Medulla oblongata (tissue), 1 donor: ENCODE data around the gene MYL3.

Experiments used
- DNase-seq: peaks from one replicate; pipeline ENCODE4 v3.0.0-alpha.2; 2015; ENCODE audit errors: extremely low spot score

Gene MYL3

DNA sequence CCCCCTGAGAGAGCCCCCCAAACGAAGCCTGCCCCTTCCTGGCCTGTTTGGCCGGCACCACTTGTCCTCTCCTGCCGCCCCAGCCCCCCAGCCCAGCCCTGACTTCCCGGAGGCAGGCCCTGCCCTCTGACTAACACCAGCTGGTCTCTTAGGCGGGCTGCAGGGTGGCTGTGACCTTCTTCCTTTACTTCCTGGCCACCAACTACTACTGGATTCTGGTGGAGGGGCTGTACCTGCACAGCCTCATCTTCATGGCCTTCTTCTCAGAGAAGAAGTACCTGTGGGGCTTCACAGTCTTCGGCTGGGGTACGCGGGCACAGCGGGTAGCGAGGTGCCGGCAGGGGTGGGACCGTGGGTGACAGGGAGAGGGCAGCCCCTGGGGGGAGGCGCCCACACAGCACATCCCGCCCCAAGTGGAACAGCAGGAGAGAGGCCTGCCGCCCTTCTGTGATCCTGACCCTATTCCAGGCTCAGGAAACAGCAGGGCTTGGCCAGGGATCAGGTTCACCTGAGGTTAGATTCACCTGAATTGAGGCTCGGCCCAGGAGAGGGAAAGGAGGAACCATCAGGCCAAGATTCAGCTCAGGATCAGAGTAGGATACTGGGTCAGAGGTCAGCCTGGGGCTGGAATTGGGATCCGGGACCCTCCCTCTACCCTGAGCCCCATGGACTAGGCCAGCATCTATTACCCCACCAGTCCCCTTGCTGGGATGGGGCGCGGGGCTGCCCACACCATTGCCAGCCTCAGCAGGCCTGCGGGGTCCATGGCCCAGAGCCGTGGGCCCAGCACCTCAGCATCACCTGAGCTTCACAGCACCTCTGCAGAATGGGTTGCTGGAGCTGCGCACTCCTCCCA is 36.1 kb upstream of the MYL3 start:
- DNase-seq = no peak

DNA sequence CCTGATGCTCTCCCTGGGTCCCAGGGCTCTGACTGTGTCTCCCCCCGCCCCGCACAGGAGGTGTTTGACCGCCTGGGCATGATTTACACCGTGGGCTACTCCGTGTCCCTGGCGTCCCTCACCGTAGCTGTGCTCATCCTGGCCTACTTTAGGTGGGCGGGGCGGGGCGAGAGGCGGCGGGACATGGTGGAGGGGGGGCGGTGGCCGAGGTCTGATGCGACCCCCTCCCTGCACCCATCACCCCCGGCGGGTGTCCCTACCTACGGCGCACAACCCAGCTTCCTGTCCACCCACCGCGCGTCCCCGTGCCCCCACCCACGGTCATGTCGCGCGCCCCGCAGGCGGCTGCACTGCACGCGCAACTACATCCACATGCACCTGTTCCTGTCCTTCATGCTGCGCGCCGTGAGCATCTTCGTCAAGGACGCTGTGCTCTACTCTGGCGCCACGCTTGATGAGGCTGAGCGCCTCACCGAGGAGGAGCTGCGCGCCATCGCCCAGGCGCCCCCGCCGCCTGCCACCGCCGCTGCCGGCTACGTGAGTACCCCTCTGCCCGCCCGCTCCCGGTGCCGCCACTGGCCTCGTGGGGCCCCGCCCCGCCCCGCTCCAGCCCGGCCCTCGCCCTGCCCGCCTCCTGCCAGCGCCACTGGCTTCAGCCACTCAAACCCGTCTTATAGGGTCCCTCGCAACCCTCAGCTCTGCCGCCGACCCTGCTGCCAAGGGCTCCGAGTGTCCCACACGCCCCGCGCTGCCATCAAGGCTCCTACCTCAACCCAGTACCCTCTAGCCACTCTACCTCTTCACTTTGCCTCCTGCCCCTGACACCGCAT is 35.3 kb upstream of the MYL3 start:
- no peak for DNase-seq

DNA sequence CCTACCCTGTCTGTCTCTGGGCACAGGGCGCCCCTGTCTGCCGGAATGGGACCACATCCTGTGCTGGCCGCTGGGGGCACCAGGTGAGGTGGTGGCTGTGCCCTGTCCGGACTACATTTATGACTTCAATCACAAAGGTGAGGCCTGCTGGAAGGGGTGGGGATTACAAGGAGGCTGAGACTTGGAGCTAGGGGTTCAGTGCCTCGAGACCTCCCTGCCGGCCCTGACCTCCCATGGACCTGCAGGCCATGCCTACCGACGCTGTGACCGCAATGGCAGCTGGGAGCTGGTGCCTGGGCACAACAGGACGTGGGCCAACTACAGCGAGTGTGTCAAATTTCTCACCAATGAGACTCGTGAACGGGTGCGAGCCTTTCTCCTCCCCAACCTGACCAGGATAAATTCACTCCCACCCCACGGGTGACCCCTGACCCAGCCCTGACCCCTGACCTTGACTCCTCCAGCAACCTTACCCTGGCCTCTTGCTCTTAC is 34.6 kb upstream of the MYL3 start:
- DNase-seq = no peak

DNA sequence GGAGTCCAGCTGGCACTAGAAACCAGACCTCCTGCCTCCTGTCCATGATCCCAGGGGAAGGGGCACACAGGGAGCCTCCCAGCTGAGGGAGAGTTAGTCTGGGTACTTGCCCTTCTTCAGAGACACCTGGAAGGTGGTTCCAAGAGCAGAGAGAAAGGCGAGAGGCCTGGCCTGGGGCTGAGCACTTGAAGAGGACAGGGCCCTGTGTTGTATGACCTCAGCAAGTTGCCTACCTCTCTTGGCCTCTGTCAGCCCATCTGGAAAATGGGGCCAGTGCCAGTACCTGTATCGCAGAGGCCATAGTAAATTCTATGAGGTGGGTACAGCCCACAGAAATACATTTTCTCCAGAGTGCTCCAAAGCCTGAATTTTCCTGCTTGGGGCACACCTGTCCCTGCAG is 33.8 kb upstream of the MYL3 start:
- no peak for DNase-seq

DNA sequence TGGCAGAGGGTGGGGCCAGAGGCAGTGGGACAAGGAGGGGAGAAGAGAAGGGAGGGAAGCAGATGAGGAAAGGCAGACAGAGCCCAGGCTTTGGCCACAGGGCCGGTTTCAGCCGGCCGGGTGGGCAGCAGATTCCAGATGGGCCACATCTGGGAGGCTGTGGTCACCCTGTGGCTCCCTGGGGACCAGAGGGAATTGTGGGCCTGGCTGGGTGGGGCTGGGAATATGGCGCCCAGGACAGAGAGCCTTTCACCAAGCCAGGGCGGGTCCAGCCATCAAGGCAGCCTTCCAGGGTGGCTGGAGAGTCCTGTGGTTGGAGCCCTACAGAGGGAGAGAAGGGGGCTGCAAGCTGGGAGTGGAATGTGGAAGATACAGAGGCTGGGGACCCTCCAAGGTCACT is 33.1 kb upstream of the MYL3 start:
- DNase-seq = no peak

DNA sequence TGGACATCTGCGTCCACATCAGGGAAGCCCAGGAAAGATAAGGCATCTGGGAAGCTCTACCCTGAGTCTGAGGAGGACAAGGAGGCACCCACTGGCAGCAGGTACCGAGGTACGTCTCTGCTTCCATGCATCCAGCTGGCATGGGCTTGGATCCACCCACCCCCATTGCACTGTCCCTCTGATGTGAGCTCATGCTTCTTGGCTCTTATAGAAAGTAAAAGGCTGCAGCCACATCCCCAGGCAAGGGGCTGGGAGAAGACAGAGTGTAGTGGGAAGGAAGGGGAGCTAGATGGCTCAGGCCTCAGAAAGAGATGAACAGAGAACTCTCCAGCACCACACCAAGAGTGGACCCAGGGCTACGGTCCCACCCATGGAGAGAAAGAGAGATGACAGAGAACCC is 32.5 kb upstream of the MYL3 start:
- no peak for DNase-seq

DNA sequence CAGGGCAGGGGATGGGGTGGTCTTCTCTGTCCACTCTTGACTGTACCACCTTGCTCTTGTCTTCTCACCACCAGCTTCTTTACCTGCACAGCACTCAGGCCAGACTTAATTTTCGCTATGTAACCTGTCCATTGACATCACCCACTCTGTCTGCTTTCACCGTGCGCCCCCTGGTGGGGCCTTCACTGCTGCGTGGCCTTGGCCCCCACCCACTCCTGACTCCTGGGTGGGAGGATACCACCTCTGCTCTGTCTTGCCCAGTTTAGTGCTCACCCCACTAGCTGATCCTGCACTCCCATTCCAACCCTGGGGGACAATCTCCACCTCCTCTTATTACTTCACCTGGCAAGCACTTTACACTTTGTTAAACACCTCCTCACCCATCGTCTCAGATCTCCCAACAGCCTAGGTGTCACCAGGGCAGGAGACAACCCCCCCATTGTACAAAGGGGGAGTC is 32.0 kb upstream of the MYL3 start:
- DNase-seq = peak; percentile 38

DNA sequence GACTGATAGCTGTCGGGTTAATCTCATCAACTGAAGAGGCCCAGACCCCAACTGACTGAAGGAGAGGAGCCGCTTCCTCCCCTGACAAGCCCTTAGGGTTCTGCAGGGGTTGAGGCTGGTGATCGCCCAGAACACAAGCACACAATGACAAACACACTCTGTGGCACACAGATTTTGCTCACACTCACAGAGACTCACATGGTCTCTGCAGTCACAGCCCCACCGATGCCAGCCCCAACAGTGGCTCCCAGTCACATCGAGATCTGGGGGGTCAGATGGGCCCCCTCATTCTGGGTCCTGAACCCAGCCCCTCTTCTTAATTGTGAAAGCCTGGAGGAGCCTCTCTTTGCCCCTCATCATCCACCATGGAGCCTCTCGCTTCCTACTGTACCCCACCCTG is 31.0 kb upstream of the MYL3 start:
- DNase-seq = no peak

DNA sequence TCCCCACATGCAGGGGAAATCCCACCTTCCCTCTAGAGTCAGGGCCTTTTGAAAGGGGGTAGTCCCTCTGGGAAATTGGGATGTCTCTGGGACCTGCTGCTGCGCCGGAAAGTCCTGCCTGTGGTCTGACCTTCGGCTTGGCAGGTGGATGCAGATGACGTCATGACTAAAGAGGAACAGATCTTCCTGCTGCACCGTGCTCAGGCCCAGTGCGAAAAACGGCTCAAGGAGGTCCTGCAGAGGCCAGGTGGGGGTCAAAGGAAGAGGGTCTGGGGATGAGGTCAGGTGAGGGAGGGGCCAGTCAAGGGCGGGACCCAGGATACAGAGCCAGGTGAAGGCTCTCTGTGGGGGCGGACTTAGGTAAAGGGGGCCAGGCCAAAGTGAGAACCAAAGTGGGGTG is 30.5 kb upstream of the MYL3 start:
- no peak for DNase-seq

DNA sequence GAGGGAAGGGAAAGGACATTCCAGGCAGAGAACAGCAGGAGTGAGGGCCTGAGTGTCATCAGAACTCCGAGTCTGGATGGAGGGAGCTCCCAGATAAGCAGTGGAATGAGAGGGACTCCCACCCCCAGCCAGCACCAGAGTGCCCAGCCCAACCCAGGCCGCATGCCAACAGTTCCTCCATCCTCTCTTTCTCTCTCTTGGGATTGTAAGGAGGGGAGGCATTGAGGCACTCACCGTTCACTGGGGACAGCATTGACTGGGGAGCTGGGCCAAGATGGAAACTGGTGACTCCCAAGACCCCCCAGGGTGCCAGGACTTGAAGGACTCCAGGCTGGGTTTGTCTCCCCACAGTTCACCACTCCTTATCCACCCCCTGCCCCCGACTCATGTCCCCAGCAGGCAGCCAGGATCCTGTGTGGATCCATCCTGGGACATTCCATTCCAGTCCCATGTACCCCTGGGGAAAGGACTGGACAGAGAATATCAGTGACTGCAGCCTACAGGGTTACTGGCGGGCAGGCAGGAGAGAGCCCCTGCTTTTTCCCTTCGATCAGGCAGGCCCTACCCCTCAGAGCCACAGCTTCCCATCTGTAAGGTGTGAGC is 30.0 kb upstream of the MYL3 start:
- no peak for DNase-seq

DNA sequence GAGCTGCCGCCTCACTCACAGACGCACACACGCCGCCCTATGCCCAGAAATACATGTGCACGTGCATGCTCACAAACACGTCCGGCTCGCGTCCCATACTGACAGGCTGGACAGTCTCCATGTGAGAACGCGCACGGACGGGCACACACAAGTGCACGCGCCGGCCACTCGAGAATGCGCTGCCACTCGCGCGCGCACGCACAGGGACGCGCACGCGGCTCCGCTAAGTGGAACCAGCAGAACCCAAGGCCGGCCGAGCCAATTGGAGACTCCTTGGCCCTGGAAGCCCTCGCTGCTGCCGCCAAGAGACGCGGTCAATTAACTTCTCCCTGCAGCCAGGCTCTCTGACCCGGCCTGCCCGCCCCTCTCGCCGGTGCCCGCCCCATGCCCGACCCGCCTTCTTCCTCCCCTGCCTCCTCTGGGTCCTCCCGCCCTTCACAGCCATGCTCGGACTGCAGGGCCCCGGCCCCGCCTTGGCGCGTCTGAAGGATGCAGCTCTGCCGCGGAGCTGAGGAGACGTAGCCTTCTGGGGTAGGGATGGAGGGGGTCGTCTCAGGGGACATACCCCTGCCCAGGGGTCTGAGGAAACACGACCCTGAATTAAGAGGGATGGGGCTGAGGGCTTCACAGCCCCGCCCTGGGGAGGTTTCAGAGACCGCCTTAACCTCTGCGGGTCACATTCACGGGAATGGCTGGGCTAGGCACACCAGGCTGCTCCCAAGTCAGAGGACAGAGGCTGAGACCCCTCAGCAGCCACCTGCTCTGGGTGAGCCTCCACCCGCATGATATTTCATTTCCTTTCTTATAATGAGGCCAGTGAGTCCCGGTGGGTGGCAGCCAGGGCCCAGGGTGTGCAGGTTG is 29.3 kb upstream of the MYL3 start:
- DNase-seq = peak; percentile 84

DNA sequence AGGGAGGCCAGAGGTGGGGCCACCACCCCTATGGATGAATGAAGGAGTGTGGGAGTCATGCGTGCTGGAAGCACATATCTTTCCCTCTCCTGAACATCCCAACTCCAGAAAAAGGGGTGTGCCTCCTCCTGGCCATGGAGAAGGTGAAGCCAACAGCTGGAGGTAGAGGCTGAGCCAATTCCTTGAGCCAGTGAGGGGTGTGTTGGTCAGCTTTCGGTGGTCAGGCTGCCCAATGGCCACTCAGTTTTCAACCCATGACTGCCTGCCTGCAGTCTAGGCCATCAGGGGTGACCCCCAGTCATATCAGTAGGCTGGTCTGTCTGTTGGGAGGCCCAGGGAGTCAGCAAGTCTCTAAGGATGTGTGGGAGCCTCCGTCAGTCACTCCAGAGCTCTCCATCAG is 27.9 kb upstream of the MYL3 start:
- DNase-seq = no peak

DNA sequence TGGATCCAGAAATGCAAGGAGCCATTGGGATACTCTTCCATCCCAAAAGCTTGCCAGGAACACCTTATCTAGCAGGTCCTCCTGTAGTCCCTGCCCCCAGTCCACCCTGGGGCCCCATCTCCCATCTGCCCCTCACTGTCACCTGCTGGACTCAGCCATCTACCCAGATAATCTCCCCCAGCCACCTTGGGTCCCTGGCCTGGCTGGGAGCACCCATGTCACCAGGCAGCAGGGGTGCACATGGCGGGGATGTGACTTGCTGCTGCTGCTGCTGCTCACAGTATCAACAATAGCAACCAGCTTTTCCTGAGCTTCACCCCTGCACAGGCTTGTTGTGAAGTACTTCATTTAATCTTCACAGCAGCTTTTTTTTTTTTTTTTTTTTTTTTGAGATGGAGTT is 26.9 kb upstream of the MYL3 start:
- no peak for DNase-seq

DNA sequence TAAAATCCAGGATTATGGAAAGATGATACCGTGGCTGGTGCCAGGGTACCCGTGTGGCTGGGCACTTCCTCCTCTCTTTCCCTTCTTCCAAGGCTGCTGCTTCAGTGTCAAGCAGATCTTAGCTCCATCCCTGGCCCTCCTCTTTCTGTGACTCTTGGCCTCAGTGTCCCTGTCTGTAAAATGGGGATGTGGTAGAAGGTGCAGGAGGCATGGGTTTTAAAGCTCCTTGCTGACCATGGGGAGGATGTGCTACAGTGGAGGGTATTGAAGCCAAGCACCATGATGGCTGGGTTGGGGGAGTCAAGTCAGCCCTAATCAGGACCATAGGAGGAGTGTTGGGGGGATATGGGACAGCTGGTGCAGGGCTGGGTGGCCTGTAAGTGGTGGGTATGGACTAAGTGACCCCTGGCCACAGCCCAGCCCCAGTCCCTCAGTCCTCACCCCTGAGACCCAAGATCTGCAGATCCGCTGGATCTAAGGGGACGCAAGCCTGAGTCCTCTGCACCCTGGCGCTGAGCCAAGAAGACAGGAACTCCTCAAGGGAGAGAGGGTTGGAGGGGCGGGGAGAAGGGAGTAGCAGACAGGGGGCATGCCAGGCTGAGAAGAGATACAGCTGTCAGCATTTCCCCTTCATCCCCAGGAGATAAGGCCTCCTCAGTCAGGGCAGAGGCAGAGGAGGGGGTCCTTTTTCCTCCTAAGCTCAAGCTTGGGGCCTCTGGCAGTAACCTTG is 26.3 kb upstream of the MYL3 start:
- DNase-seq = no peak

DNA sequence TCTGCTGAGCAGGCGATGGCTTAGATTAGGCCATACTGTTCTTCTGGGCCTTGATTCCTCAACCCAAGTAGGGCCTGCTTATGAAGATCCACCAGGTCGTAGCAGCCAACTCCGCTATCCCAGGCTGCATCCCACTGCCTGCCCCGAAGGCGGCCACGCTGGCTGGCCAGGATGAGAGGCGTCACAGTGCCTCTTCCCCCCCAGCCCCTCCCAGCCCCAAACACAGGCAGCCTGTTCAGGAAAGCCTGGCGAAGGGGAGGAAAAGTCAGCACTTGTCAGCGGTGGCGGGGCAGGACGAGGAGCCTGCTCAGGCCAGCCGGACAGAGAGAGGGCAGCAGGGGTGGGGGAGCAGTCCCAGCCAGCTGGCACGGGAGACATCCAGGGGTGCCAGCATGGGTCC is 25.5 kb upstream of the MYL3 start:
- DNase-seq = peak; percentile 50

DNA sequence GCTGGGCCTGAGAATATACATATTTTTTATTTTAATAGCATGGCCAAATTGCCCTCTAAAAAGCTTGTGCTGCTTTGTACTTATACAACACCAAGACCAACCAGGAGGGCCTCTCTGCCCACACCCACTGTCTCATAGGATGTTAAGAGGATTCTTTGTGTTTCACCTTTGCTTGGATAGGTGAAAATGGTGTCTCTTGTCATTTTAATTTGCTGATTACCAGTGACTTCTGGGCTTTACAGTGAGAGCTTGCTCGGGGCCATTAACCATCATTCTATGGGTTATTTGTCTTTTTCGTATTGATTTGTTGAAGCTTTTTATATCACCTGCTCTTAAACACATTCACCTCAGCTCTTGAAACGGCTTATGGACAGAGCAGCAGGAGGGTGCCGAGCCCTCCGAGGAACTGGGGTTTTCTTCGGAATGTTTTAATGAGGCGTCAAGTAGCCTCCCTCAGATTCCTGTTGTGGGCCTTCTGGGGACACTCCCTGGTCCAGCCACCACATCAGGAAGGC is 24.8 kb upstream of the MYL3 start:
- DNase-seq = no peak

DNA sequence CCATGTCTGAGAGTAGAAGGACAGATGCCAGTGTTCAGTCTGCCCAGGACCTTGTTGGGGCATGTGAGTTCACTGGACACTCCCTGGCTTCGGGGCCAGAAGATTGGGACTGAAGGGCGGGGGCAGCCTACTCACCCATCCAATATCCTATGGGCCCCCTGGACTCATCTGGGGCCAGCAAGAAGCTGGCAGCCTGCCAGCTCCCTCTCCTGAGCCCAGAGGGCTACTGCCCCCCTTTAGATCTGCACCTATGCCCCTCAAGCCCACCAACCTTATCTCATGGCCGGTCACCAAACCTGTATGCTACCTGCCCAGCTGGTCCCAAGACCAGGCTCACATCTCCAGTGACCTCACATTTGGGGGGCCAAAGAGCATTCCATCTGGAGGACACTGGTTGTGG is 22.4 kb upstream of the MYL3 start:
- DNase-seq = no peak

DNA sequence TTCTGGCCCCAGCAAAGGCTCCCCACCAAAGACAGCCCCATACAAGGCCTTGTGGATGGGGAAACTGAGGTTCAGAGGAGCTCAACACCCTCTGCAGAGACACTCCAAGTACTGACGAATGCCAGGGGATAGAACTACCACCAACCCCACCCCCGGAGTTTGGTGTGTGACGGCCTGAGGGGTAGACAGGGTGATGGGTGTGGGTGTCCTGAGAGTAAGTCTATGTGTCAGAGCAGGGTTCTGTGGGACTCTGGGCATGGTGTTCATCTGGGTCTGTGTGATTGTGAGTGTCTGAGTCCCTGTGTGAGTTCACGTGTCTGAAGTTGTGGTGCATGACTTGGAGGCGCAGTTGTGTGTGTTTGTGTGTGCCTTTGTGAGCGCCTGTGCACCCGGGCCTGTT is 21.7 kb upstream of the MYL3 start:
- DNase-seq = no peak

DNA sequence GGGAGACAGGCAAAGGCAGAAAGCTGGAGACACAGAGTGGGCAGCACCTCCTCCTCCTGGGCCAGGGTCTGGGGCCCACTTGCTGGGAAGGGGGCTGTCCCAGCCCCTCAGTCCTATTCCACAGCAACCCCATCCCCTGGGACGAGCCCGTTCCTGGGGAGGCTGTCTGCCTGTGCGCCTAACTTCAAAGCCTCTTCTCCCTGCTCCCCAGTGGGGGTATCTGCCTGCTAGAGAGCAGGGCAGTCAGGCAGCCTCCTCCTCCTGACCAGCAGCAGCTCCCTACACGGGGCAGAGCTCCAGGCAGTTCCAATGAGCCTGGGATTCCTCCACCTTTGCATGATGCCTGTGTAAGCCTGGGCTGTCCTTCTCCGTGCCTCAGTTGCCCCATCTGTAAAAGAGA is 21.2 kb upstream of the MYL3 start:
- DNase-seq = no peak

DNA sequence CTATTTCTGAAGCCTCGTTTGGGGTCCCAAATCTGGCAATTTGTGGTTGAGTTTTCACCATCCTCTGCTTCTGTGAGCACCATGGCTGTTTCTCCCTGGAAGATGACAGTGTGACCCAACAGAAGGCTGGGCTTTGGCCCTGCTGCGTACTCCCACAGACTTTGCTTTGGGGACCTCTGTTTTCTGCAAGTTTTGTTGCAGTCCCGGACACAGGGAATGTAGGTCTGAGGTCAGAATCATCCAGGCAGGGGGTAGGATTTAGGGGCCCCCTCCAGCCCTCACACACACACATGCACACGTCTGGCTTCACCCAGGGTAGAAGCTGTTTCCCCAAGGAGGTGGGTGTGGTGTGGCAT is 20.6 kb upstream of the MYL3 start:
- no peak for DNase-seq
